ENCODE data around the gene SEZ6.

DNA sequence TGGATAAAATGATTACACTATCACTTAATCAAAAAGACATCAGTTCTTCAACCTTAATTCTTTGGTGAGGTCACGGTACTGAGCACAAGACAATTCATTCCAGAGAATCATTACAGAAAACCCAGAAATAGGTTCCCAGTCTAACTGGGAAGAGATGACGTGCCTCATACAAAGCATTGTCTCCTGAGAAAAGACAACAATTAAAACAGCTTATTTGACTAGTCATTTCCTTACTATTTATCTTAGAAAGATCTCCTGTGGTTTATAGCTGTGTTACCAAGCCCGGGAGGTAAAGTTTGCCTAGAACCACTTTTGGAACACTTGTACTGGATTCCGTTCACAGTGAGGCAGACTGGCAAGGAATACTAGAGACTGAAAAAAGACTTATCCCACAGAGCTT is 59.6 kb downstream of the SEZ6 start:
- TF ChIP-seq CTCF (IDR thresholded peaks at IDR 0.05) (no peak), POLR2A (IDR thresholded peaks at IDR 0.05) (no peak), POLR2AphosphoS5 (IDR thresholded peaks at IDR 0.05) (no peak)

Measured in stomach (tissue), 4 donors.